Mucosa of rectum (tissue), 2 donors: ENCODE results near the gene GP2.

Source experiments
- H3K27ac ChIP-seq, 2 donors: one replicate each; pipeline ENCODE4 v1.7.0; 2013; ENCODE audit warnings: inconsistent platforms in 2 of 2, low read depth in 2 of 2, low read length in 2 of 2
- H3K27me3 ChIP-seq, 2 donors: one replicate each; pipeline ENCODE4 v1.7.0; 2013; ENCODE audit warnings: low read length in 2 of 2; ENCODE audit not compliant: control insufficient read depth in 2 of 2, insufficient read depth in 2 of 2
- H3K36me3 ChIP-seq, 2 donors: one replicate each; pipeline ENCODE4 v1.7.0; 2013; ENCODE audit warnings: low read length in 2 of 2; ENCODE audit not compliant: control insufficient read depth in 2 of 2, insufficient read depth in 2 of 2
- H3K4me1 ChIP-seq, 2 donors: one replicate each; pipeline ENCODE4 v1.7.0; 2013; ENCODE audit warnings: low read length in 2 of 2, mild to moderate bottlenecking in 1 of 2; ENCODE audit not compliant: control insufficient read depth in 2 of 2, insufficient read depth in 2 of 2
- H3K4me3 ChIP-seq, 2 donors: one replicate each; pipeline ENCODE4 v1.7.0; 2013; ENCODE audit warnings: low read length in 2 of 2
- H3K9ac ChIP-seq, 2 donors: one replicate each; pipeline ENCODE4 v1.7.0; 2013; ENCODE audit warnings: low read length in 2 of 2, low read depth in 1 of 2, mild to moderate bottlenecking in 1 of 2
- H3K9me3 ChIP-seq, 2 donors: one replicate each; pipeline ENCODE4 v1.7.0; 2013; ENCODE audit warnings: low read length in 2 of 2; ENCODE audit not compliant: control insufficient read depth in 2 of 2
- donor health status: healthy.
- donor health status: Normal muscosa, but diverticular disease.

Gene GP2

DNA sequence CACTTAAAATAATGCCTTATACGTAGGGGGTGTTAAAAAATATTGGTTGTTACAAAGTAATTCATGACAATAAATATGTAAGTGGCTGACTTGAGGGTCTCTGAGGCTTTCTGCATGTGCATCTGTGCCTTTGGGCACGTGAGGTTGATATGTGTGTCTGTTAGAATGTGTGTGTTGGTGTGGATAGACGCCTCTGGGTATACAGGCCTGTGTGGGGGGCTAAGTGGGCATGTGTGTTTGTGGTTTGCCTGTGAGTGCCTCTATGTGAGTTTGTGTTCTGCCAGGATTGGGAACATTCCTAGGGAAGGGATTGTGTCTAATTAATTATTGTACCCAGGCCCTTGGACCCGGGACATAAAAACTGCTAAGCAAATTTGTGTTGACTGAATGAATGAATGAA lies 19.0 kb downstream of the GP2 start:
- H3K9me3 ChIP-seq: no peaks in the 10 kb centered on the region
- H3K9ac ChIP-seq: no peak overlapping the region
- H3K4me1 ChIP-seq: no peaks in the 10 kb centered on the region
- no peak overlapping the region for H3K27ac ChIP-seq
- H3K4me3 ChIP-seq: no peak overlapping the region
- no peaks in the 10 kb centered on the region for H3K27me3 ChIP-seq
- H3K36me3 ChIP-seq: no peaks in the 10 kb centered on the region

DNA sequence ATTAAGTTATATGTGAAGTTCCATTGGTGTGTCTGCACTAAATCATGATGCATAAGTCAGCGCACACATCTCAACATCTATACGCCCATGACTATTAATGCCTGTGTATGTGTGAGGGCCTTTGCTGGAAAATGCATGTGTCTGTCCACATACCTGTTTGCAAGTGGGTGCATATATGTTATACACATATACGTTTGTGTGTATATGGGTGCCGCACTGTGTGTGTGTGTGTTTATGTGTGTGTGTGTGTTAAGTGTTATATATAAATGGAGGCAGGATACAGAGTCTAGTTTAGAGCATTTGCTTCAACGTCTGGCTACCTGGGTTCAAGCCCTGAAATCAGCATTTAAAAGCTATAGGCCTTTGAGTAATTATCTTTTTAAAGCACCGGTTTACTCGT lies 19.5 kb downstream of the GP2 start:
- H3K36me3 ChIP-seq: no peaks in the 10 kb centered on the region
- H3K9me3 ChIP-seq: no peaks in the 10 kb centered on the region
- H3K27me3 ChIP-seq: no peaks in the 10 kb centered on the region
- no peak overlapping the region for H3K27ac ChIP-seq
- H3K9ac ChIP-seq: no peak overlapping the region
- no peak overlapping the region for H3K4me3 ChIP-seq
- no peaks in the 10 kb centered on the region for H3K4me1 ChIP-seq

DNA sequence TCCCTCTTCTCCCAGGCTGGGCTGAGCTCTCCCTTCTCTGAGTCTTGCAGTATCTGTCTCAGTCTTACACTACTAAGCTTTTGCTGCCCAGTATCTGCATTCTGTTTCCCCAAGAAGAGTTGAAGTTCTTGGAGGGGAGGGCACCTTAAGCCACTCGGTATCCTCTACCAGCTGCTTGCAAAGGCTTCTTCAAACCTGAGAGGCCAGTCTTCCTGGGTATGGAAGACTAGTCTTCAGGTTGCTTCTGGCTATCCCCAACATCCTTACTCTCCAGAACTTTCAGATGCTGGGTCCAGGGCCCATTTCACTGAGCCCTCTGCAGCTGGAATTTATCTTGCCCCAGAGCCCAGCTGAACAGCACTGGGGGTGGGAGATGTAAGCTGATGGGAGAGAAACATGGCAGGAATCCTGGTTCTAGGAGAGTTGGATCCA lies 20.1 kb downstream of the GP2 start:
- Histone ChIP-seq H3K27me3 (peaks cover 0 to 2% of the 10 kb centered on the region in 2 donors), H3K4me1 (no peaks in the 10 kb centered on the region), H3K9ac (no peak overlapping the region), H3K36me3 (no peaks in the 10 kb centered on the region), H3K27ac (no peak overlapping the region), H3K4me3 (no peak overlapping the region), H3K9me3 (no peaks in the 10 kb centered on the region)

DNA sequence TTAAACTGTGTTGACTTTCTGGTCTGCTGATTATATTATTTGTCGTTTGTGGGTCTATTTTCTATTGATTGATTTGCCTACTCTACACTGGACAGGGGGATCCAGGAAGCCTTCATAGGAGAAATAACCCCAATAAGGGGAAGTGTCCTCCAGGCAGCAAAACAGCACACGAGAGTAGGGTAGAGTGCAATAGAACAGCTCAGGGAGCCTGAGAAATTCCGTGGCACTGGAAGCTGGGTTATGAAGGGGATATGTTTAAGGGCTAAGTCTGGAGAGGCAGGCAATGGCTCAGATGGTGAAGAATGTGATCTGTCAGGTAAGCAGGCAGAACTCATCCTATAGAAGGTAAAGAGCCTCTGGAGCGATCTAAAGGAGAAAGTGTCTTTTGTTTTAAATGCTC lies 20.9 kb downstream of the GP2 start:
- Histone ChIP-seq H3K9me3 (no peaks in the 10 kb centered on the region), H3K36me3 (no peaks in the 10 kb centered on the region), H3K9ac (no peak overlapping the region), H3K4me1 (no peaks in the 10 kb centered on the region), H3K4me3 (no peak overlapping the region), H3K27me3 (peaks cover 0 to 3% of the 10 kb centered on the region in 2 donors), H3K27ac (no peak overlapping the region)

DNA sequence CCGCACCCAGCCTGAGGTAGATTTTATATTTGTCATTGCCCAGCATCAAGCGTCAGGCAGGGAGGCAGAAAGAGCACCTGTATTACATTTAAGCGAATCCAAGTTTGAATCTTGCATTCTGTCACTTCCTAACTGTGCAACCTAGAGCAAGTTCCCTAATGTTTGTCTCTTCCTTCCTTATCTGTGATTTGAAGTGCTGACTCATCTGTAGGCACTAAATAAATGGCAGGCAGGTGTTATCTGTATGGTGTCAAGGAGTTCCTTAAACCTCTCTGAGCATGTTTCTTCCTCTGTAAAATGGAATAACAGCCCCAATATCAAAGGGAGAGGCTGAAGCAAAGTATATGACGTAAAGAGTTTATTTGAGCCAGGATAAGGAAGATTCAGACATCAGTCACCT lies 24.3 kb downstream of the GP2 start:
- Histone ChIP-seq H3K4me3 (no peak overlapping the region), H3K9ac (no peak overlapping the region), H3K4me1 (no peaks in the 10 kb centered on the region), H3K36me3 (no peaks in the 10 kb centered on the region), H3K27ac (no peak overlapping the region), H3K27me3 (peaks cover 0 to 3% of the 10 kb centered on the region in 2 donors), H3K9me3 (no peaks in the 10 kb centered on the region)

DNA sequence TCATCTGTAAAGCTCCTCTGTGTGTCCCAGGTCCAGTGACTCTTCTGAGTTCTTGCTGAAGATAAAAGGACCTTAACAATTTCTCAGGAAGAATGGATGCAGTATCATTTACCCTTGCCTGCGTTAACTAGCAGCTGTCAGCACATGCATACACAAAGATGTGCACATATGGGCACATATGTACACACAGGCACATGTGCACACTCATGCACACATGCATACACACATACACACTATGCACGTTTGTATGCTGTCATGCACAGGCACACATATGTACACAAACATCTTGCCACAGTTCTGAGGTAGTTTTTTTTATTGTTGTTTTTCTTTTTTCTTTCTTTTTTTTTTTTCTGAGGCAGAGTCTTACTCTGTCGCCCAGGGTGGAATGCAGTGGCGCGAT lies 24.9 kb downstream of the GP2 start:
- Histone ChIP-seq H3K36me3 (no peaks in the 10 kb centered on the region), H3K4me3 (no peak overlapping the region), H3K27me3 (peaks cover 0 to 3% of the 10 kb centered on the region in 2 donors), H3K9ac (no peak overlapping the region), H3K27ac (no peak overlapping the region), H3K4me1 (no peaks in the 10 kb centered on the region), H3K9me3 (no peaks in the 10 kb centered on the region)

DNA sequence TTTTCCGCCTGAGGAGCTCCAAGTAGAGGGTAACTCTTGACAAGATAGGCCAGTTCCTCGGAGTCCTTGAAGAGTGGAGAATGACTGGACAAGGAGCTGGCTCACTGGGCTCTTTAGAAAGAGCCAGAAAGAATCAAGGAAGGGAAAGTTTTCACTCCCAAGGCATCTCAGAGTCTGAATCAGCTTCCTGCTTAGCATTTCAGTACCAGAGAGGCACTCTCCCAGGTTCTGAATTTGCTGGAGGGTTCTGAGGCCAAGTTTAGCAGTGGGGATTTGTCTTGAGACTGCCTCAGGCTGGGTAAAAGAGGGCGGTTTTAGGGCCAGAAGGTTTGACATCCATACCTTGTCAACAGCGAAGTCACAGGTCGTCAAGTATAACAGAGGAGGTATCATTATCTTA lies 25.5 kb downstream of the GP2 start:
- Histone ChIP-seq H3K27me3 (peaks cover 0 to 3% of the 10 kb centered on the region in 2 donors), H3K9me3 (no peaks in the 10 kb centered on the region), H3K4me1 (no peaks in the 10 kb centered on the region), H3K27ac (no peak overlapping the region), H3K9ac (no peak overlapping the region), H3K4me3 (no peak overlapping the region), H3K36me3 (no peaks in the 10 kb centered on the region)

DNA sequence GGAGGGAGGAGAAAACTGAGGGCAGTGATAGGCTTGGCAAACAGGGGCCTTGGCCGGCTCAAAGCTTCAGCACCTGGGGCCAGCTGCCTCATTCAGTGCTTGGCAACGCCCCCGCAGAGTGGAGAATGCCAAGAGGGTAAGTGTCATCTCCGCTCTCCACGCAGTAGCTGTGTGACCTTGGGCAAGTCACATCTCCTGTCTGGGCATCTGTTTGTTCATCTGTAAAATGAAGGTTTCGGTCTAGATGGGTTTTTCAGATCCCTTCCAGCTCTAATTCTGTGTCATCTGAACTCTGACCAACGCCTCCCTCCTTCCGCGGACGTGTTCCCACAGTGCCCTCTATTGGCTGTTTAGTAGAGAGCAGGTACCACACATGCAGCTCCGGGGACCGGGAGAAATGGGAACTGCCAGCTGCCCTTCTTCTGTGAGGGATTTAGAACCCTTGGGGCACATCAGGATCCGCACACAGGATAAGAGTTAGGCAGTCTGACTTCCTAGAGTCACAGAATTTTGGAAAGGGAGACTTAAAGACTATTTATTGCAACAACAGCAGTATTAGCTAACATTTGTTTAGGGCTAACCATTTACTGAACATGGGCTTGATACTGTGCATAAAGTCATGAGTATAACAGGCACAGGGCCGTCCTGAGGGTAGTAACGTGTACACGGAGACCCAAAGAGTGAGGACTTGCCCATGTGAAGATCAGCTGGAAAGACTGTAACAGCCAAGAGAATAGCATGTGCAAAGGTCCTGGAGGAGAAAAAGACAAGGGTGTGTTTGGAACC lies 26.8 kb downstream of the GP2 start:
- Histone ChIP-seq H3K27me3 (peaks cover 0 to 3% of the 10 kb centered on the region in 2 donors), H3K4me3 (no peak overlapping the region), H3K36me3 (no peaks in the 10 kb centered on the region), H3K4me1 (no peaks in the 10 kb centered on the region), H3K9ac (no peak overlapping the region), H3K9me3 (no peaks in the 10 kb centered on the region), H3K27ac (no peak overlapping the region)

- Histone ChIP-seq H3K27ac (no peak overlapping the region), H3K9ac (no peak overlapping the region), H3K9me3 (no peaks in the 10 kb centered on the region), H3K4me1 (no peaks in the 10 kb centered on the region), H3K4me3 (no peak overlapping the region), H3K36me3 (no peaks in the 10 kb centered on the region), H3K27me3 (peaks cover 0 to 3% of the 10 kb centered on the region in 2 donors)
Observed at GRCh38 chr16:20298452-20298851, 28.9 kb downstream of the GP2 start.

GRCh38 chr16:20291208-20292206 lies 35.8 kb downstream of the GP2 start:
- H3K27me3 ChIP-seq: no peaks in the 10 kb centered on the region
- no peak overlapping the region for H3K9ac ChIP-seq
- no peaks in the 10 kb centered on the region for H3K4me1 ChIP-seq
- no peaks in the 10 kb centered on the region for H3K36me3 ChIP-seq
- no peak overlapping the region for H3K27ac ChIP-seq
- H3K9me3 ChIP-seq: no peaks in the 10 kb centered on the region
- no peak overlapping the region for H3K4me3 ChIP-seq
